ENCODE results near the gene ZDHHC23.

DNA sequence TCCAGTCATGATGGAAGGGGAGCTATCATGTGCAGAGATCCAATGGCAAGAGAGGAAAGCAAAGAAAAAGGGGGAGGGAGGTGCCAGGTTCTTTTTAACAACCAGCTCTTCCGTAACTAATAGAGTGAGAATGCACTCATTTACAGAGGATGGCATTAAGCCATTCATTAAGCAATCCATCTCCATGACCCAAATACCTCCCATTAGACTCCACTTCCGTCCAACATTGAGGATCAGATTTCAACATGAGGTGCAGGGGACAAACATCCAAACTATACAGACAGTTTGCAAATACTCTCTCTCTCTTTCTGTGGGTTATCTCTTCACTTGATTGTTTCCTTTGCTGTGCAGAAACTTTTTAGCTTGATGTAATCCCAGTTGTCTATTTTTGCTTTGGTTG lies 21.2 kb downstream of the ZDHHC23 start:
- TF ChIP-seq, protein P1, sequence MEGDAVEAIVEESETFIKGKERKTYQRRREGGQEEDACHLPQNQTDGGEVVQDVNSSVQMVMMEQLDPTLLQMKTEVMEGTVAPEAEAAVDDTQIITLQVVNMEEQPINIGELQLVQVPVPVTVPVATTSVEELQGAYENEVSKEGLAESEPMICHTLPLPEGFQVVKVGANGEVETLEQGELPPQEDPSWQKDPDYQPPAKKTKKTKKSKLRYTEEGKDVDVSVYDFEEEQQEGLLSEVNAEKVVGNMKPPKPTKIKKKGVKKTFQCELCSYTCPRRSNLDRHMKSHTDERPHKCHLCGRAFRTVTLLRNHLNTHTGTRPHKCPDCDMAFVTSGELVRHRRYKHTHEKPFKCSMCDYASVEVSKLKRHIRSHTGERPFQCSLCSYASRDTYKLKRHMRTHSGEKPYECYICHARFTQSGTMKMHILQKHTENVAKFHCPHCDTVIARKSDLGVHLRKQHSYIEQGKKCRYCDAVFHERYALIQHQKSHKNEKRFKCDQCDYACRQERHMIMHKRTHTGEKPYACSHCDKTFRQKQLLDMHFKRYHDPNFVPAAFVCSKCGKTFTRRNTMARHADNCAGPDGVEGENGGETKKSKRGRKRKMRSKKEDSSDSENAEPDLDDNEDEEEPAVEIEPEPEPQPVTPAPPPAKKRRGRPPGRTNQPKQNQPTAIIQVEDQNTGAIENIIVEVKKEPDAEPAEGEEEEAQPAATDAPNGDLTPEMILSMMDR (IDR thresholded peaks at IDR 0.05), result no peak
- TF ChIP-seq, protein P2, sequence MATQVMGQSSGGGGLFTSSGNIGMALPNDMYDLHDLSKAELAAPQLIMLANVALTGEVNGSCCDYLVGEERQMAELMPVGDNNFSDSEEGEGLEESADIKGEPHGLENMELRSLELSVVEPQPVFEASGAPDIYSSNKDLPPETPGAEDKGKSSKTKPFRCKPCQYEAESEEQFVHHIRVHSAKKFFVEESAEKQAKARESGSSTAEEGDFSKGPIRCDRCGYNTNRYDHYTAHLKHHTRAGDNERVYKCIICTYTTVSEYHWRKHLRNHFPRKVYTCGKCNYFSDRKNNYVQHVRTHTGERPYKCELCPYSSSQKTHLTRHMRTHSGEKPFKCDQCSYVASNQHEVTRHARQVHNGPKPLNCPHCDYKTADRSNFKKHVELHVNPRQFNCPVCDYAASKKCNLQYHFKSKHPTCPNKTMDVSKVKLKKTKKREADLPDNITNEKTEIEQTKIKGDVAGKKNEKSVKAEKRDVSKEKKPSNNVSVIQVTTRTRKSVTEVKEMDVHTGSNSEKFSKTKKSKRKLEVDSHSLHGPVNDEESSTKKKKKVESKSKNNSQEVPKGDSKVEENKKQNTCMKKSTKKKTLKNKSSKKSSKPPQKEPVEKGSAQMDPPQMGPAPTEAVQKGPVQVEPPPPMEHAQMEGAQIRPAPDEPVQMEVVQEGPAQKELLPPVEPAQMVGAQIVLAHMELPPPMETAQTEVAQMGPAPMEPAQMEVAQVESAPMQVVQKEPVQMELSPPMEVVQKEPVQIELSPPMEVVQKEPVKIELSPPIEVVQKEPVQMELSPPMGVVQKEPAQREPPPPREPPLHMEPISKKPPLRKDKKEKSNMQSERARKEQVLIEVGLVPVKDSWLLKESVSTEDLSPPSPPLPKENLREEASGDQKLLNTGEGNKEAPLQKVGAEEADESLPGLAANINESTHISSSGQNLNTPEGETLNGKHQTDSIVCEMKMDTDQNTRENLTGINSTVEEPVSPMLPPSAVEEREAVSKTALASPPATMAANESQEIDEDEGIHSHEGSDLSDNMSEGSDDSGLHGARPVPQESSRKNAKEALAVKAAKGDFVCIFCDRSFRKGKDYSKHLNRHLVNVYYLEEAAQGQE (IDR thresholded peaks at IDR 0.05; ENCODE audit: low read depth, low read length), result no peak
- no peak for TF ChIP-seq EZH2phosphoT487 (IDR thresholded peaks at IDR 0.05; ENCODE audit: borderline replicate concordance, low read depth)
- TF ChIP-seq POLR2AphosphoS5 (IDR thresholded peaks at IDR 0.05; ENCODE audit: low read depth, low read length), result no peak
- TF ChIP-seq TAF1 (IDR thresholded peaks at IDR 0.05; ENCODE audit: borderline replicate concordance, low read depth, low read length), result no peak
- no peak for TF ChIP-seq RXRA (IDR thresholded peaks at IDR 0.05; ENCODE audit: borderline replicate concordance, low read depth)
- TF ChIP-seq, protein P3, sequence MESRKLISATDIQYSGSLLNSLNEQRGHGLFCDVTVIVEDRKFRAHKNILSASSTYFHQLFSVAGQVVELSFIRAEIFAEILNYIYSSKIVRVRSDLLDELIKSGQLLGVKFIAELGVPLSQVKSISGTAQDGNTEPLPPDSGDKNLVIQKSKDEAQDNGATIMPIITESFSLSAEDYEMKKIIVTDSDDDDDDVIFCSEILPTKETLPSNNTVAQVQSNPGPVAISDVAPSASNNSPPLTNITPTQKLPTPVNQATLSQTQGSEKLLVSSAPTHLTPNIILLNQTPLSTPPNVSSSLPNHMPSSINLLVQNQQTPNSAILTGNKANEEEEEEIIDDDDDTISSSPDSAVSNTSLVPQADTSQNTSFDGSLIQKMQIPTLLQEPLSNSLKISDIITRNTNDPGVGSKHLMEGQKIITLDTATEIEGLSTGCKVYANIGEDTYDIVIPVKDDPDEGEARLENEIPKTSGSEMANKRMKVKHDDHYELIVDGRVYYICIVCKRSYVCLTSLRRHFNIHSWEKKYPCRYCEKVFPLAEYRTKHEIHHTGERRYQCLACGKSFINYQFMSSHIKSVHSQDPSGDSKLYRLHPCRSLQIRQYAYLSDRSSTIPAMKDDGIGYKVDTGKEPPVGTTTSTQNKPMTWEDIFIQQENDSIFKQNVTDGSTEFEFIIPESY (IDR thresholded peaks at IDR 0.05; ENCODE audit: borderline replicate concordance, low read depth), result no peak

Data from SK-N-SH (cell line).